Hepatocyte (in vitro differentiated cells): Measurements from ENCODE around the gene DOCK4. TPM values are rescaled to one million over a fixed set of nuclear protein-coding genes. Genes with fewer than 3 reads are reported as not detected.

Experiments
- DNase-seq: peaks from one replicate; pipeline ENCODE4 v3.0.0-alpha.2; 2016; ENCODE audit warnings: low spot score
- H2AFZ ChIP-seq: fragments of 200-600 bp; sonication (generic); 2 replicates; pipeline ENCODE4 v1.6.0; 2016; ENCODE audit warnings: antibody characterized with exemption, mild to moderate bottlenecking
- H3K27ac ChIP-seq: fragments of 200-600 bp; sonication (generic); 2 replicates; pipeline ENCODE4 v1.5.1; 2016; ENCODE audit warnings: mild to moderate bottlenecking
- H3K27me3 ChIP-seq: fragments of 200-600 bp; sonication (generic); 2 replicates; pipeline ENCODE4 v1.6.1; 2016
- H3K36me3 ChIP-seq: fragments of 200-600 bp; sonication (generic); replicated peaks from 2 replicates; pipeline ENCODE4 v1.5.1; 2016; ENCODE audit warnings: low read depth; ENCODE audit not compliant: insufficient read depth
- H3K4me1 ChIP-seq: fragments of 200-600 bp; sonication (generic); 2 replicates; pipeline ENCODE4 v1.5.1; 2016; ENCODE audit warnings: mild to moderate bottlenecking, moderate library complexity; ENCODE audit not compliant: insufficient read depth
- H3K4me2 ChIP-seq: fragments of 200-600 bp; sonication (generic); 2 replicates; pipeline ENCODE4 v1.6.0; 2016
- H3K4me3 ChIP-seq: fragments of 200-600 bp; sonication (generic); 2 replicates; pipeline ENCODE4 v1.5.1; 2016; ENCODE audit warnings: mild to moderate bottlenecking
- H3K79me2 ChIP-seq: fragments of 200-600 bp; sonication (generic); 2 replicates; pipeline ENCODE4 v1.6.0; 2017; ENCODE audit warnings: mild to moderate bottlenecking
- H3K9me2 ChIP-seq: fragments of 200-600 bp; sonication (generic); replicated peaks from 2 replicates; pipeline ENCODE4 v1.6.0; 2017; ENCODE audit warnings: mild to moderate bottlenecking; ENCODE audit not compliant: insufficient read depth
- H3K9me3 ChIP-seq: fragments of 200-600 bp; sonication (generic); 2 replicates; pipeline ENCODE4 v1.5.1; 2016; ENCODE audit warnings: low read depth, mild to moderate bottlenecking
- H4K20me1 ChIP-seq: fragments of 200-600 bp; sonication (generic); 2 replicates; pipeline ENCODE4 v1.6.0; 2016; ENCODE audit warnings: mild to moderate bottlenecking; ENCODE audit not compliant: insufficient read depth, poor library complexity, severe bottlenecking
- EZH2 ChIP-seq: fragments of 200-600 bp; sonication (generic); IDR thresholded peaks from 2 replicates; pipeline ENCODE4 v1.6.1; 2016; ENCODE audit warnings: antibody characterized with exemption, mild to moderate bottlenecking, borderline replicate concordance
- EZH2phosphoT487 ChIP-seq: fragments of 200-600 bp; sonication (generic); IDR thresholded peaks from one replicate; pipeline ENCODE4 v1.6.1; 2018; ENCODE audit warnings: antibody characterized with exemption, mild to moderate bottlenecking, low read depth, moderate library complexity; ENCODE audit not compliant: unreplicated experiment, severe bottlenecking
- WGBS: methylation state at CpG from one replicate; pipeline ENCODE4 v1.1.6; 2016; ENCODE audit warnings: low lambda C conversion rate; ENCODE audit errors: missing lambda C conversion rate; 5-methylcytosine and 5-hydroxymethylcytosine counted together
- polyA plus RNA-seq: library from polyadenylated mRNA; unstranded; fragments of >200 nt; fragmentation: Nextera tagmentation; extraction: Ambion mirVana; gene quantifications from 2 replicates; pipeline ENCODE4 v1.2.1, GENCODE V29; 2016
- total RNA-seq: library from RNA; depleted of rRNA; stranded (reverse); fragments of >200 nt; gene quantifications from 2 replicates; pipeline ENCODE4 v1.2.3, GENCODE V29; 2014
- TF ChIP-seq, protein P1 (sequence below): fragments of 200-600 bp; sonication (generic); IDR thresholded peaks from 2 replicates; pipeline ENCODE4 v1.5.1; 2016; ENCODE audit warnings: antibody characterized with exemption, mild to moderate bottlenecking; ENCODE audit not compliant: poor library complexity

Gene DOCK4
- total and polyA plus RNA-seq, 2 experiments from 2014 or later, result 4.4 to 22.9 TPM

DNA sequence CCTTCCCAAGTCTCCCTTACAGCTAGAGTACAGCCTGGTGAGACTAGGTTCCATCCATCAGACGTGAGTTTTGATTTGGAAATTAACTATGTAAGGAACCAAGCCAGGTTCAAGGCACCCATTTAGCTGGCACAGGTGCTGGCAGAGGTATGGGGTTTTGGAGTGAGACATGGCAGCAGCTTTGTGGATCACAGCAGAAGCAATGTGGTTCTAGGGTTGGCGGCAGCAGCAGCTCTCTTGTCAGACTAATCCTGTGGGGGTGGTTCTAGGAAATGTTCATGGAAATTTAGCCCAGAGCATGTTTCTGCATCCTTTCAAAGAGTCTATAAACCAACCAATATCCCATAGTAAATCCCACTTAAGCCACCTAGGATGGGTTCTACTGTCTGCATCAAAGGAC, 142.2 kb downstream of the DOCK4 start:
- Histone ChIP-seq H4K20me1 (no peaks in the 10 kb centered on the region), H3K9me2 (no peaks in the 10 kb centered on the region), H3K27me3 (no peaks in the 10 kb centered on the region), H3K27ac (no peak overlapping the region), H3K9me3 (no peaks in the 10 kb centered on the region), H3K4me2 (no peak overlapping the region), H3K4me1 (peaks cover 13% of the 10 kb centered on the region), H3K79me2 (peaks cover 11% of the 10 kb centered on the region), H3K4me3 (no peak overlapping the region), H2AFZ (no peak overlapping the region), H3K36me3 (no peaks in the 10 kb centered on the region)
- DNase-seq, result no peak
- 79% methylated on average over 2 of the region's 2 CpGs for WGBS
- TF ChIP-seq EZH2, result no peak
- TF ChIP-seq, protein P1, sequence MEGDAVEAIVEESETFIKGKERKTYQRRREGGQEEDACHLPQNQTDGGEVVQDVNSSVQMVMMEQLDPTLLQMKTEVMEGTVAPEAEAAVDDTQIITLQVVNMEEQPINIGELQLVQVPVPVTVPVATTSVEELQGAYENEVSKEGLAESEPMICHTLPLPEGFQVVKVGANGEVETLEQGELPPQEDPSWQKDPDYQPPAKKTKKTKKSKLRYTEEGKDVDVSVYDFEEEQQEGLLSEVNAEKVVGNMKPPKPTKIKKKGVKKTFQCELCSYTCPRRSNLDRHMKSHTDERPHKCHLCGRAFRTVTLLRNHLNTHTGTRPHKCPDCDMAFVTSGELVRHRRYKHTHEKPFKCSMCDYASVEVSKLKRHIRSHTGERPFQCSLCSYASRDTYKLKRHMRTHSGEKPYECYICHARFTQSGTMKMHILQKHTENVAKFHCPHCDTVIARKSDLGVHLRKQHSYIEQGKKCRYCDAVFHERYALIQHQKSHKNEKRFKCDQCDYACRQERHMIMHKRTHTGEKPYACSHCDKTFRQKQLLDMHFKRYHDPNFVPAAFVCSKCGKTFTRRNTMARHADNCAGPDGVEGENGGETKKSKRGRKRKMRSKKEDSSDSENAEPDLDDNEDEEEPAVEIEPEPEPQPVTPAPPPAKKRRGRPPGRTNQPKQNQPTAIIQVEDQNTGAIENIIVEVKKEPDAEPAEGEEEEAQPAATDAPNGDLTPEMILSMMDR, result no peak
- TF ChIP-seq EZH2phosphoT487, result no peak

DNA sequence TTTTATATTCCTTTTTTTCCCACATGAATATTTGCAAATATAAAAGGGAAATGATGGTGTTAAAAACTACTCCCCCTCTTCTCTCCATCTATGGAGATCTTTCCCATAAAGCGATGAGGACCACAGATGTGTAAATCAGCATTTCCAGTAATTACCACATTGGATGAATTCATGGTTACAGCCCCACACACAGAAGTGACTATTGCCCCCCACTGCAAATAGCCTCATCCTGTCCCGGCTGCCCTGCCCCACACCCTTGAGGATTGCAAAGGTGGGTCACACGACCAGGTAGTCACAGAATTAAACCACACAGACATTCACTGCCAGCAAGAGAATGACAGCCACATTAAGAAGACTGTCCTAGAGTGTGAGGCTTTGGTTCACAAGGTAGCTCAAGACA, 145.1 kb downstream of the DOCK4 start:
- no peaks in the 10 kb centered on the region for H3K36me3 ChIP-seq
- H3K79me2 ChIP-seq, result peaks cover 15% of the 10 kb centered on the region
- H3K4me3 ChIP-seq, result no peak overlapping the region
- H3K4me1 ChIP-seq, result peaks cover 13% of the 10 kb centered on the region
- no peak for DNase-seq
- H3K9me2 ChIP-seq, result no peaks in the 10 kb centered on the region
- H3K4me2 ChIP-seq, result no peak overlapping the region
- TF ChIP-seq, protein P1, result no peak
- TF ChIP-seq EZH2phosphoT487 (no peak), EZH2 (no peak)
- no peak overlapping the region for H2AFZ ChIP-seq
- no peaks in the 10 kb centered on the region for H3K27me3 ChIP-seq
- 88% methylated on average over 3 of the region's 3 CpGs for WGBS
- H3K27ac ChIP-seq, result no peak overlapping the region
- no peaks in the 10 kb centered on the region for H3K9me3 ChIP-seq
- H4K20me1 ChIP-seq, result no peaks in the 10 kb centered on the region

DNA sequence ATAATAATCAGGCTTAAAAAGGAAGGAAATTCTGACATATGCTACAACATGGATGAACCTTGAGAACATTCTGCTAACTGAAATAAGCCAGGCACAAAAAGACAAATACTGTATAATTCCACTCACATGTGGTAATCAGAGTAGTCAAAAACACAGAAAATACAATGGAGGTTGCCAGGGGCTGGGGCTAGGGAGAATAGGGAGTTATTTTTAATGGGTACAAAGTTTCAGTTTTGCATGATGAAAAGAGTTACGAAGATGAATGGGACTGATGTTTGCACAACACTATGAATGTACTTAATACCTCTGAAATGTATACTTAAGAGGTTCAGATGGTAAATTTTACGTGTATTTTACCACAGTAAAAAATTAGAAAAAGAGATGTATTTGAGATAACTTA, 145.6 kb downstream of the DOCK4 start:
- H3K36me3 ChIP-seq, result no peaks in the 10 kb centered on the region
- peaks cover 15% of the 10 kb centered on the region for H3K79me2 ChIP-seq
- no peak for TF ChIP-seq EZH2phosphoT487
- TF ChIP-seq, protein P1, result no peak
- TF ChIP-seq EZH2, result no peak
- no peaks in the 10 kb centered on the region for H3K9me3 ChIP-seq
- no peak overlapping the region for H2AFZ ChIP-seq
- H3K4me3 ChIP-seq, result no peak overlapping the region
- H4K20me1 ChIP-seq, result no peaks in the 10 kb centered on the region
- H3K4me1 ChIP-seq, result peaks cover 13% of the 10 kb centered on the region
- WGBS, result 67% methylated on average over 2 of the region's 2 CpGs
- H3K27ac ChIP-seq, result no peak overlapping the region
- H3K27me3 ChIP-seq, result no peaks in the 10 kb centered on the region
- H3K4me2 ChIP-seq, result no peak overlapping the region
- no peak for DNase-seq
- H3K9me2 ChIP-seq, result no peaks in the 10 kb centered on the region

DNA sequence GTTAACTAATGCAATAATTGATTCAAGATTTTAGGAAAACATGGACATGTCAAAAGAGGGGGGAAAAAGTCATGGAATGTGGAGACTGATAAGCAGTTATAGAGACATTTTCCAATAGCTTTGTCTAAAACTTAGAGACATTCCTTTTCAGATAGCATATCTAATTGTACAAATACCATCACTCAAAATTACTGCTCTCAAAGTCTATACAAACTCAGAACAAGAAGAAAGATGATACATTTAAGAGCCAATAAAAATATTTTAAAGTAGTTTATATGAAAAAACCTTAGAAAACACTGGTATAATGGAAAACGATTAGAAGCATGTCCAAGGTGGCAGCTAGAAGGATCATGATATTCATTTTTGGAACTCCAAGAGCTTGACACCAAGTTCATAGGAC, 146.5 kb downstream of the DOCK4 start:
- Histone ChIP-seq H3K9me2 (no peaks in the 10 kb centered on the region), H3K4me2 (no peak overlapping the region), H2AFZ (no peak overlapping the region), H4K20me1 (no peaks in the 10 kb centered on the region), H3K4me1 (peaks cover 13% of the 10 kb centered on the region), H3K79me2 (peaks cover 11% of the 10 kb centered on the region), H3K36me3 (no peaks in the 10 kb centered on the region), H3K9me3 (no peaks in the 10 kb centered on the region), H3K4me3 (no peak overlapping the region), H3K27me3 (no peaks in the 10 kb centered on the region), H3K27ac (no peak overlapping the region)
- WGBS, result 34% methylated on average over 1 of the region's 1 CpG
- DNase-seq, result no peak
- TF ChIP-seq, protein P1, result no peak
- TF ChIP-seq EZH2 (no peak), EZH2phosphoT487 (no peak)
